HepG2 (cell line): ENCODE data around the gene OST4. TPM values are rescaled to one million over a fixed set of nuclear protein-coding genes. Genes with fewer than 3 reads are reported as not detected.

Source experiments
- AKAP8 ChIP-seq: sonication (generic); formaldehyde crosslinking; IDR thresholded peaks from 2 replicates; pipeline ENCODE4 v1.5.1; 2020; ENCODE audit warnings: mild to moderate bottlenecking, missing genetic modification reagents
- EHMT2 ChIP-seq: fragments of 200-600 bp; sonication (generic); IDR thresholded peaks from 2 replicates; pipeline ENCODE4 v1.7.0; 2017; ENCODE audit warnings: antibody characterized with exemption, low read depth, low read length, borderline replicate concordance
- FOXK1 ChIP-seq: sonication (generic); formaldehyde crosslinking; IDR thresholded peaks from 2 replicates; pipeline ENCODE4 v1.4.0; 2020; ENCODE audit warnings: low read depth, missing genetic modification reagents, borderline replicate concordance
- FOXO1 ChIP-seq: sonication (generic); formaldehyde crosslinking; IDR thresholded peaks from 2 replicates; pipeline ENCODE4 v1.4.0; 2020; ENCODE audit warnings: missing genetic modification reagents
- HDAC6 ChIP-seq: fragments of 200-600 bp; sonication (generic); IDR thresholded peaks from 2 replicates; pipeline ENCODE4 v1.7.0; 2017; ENCODE audit warnings: mild to moderate bottlenecking, antibody characterized with exemption, low read length, low read depth
- HNRNPK ChIP-seq: fragments of 200-400 bp; formaldehyde crosslinking; IDR thresholded peaks from 2 replicates; pipeline ENCODE4 v1.6.1; 2018; ENCODE audit warnings: low read length, low read depth, moderate library complexity, mild to moderate bottlenecking; ENCODE audit not compliant: poor library complexity, severe bottlenecking
- JUNB ChIP-seq: sonication (generic); formaldehyde crosslinking; IDR thresholded peaks from 2 replicates; pipeline ENCODE4 v1.8.0; 2022; ENCODE audit warnings: missing genetic modification reagents, mild to moderate bottlenecking, borderline replicate concordance
- MEF2D ChIP-seq: sonication (generic); formaldehyde crosslinking; IDR thresholded peaks from 2 replicates; pipeline ENCODE4 v1.5.1; 2020; ENCODE audit warnings: mild to moderate bottlenecking, missing genetic modification reagents
- NPAS2 ChIP-seq: sonication (generic); formaldehyde crosslinking; IDR thresholded peaks from 2 replicates; pipeline ENCODE4 v1.8.0; 2022; ENCODE audit warnings: mild to moderate bottlenecking, missing genetic modification reagents, borderline replicate concordance
- PATZ1 ChIP-seq: sonication (generic); formaldehyde crosslinking; IDR thresholded peaks from 2 replicates; pipeline ENCODE4 v1.4.0; 2020; ENCODE audit warnings: missing genetic modification reagents
- POLR2A ChIP-seq, 2 experiments: IDR thresholded peaks; 2 replicates each; pipeline ENCODE4 v1.6.1; 2011; ENCODE audit warnings: low read depth in 2 of 2, low read length in 2 of 2, mild to moderate bottlenecking in 1 of 2, moderate library complexity in 1 of 2; ENCODE audit not compliant: insufficient read depth in 1 of 2
- RBM39 ChIP-seq: fragments of 200-400 bp; formaldehyde crosslinking; IDR thresholded peaks from one replicate; pipeline ENCODE4 v1.6.1; 2018; ENCODE audit warnings: antibody characterized with exemption, mild to moderate bottlenecking, low read depth, low read length; ENCODE audit not compliant: poor library complexity, severe bottlenecking
- SCMH1 ChIP-seq: sonication (generic); formaldehyde crosslinking; IDR thresholded peaks from 2 replicates; pipeline ENCODE4 v1.9.0; 2021; ENCODE audit warnings: missing genetic modification reagents, mild to moderate bottlenecking, borderline replicate concordance
- SP1 ChIP-seq, 2 experiments: fragments of 450-650 bp in 1 of 2; sonication (generic) in 1 of 2; formaldehyde crosslinking in 1 of 2; IDR thresholded peaks; 2 replicates each; pipeline versions ENCODE4 v1.4.0 to v1.6.1; 2016 to 2020; ENCODE audit warnings: missing genetic modification reagents in 1 of 2
- TBL1XR1 ChIP-seq: fragments of 150-350 bp; IDR thresholded peaks from 2 replicates; pipeline ENCODE4 v1.6.1; 2014; ENCODE audit warnings: borderline replicate concordance, low read length; ENCODE audit not compliant: partially characterized antibody
- THAP11 ChIP-seq: IDR thresholded peaks from 2 replicates; pipeline ENCODE4 v1.6.1; 2016; ENCODE audit warnings: missing biosample characterization, missing genetic modification reagents
- ZBTB38 ChIP-seq: sonication (generic); formaldehyde crosslinking; IDR thresholded peaks from 2 replicates; pipeline ENCODE4 v1.5.1; 2020; ENCODE audit warnings: mild to moderate bottlenecking, missing genetic modification reagents
- ZIK1 ChIP-seq: sonication (generic); formaldehyde crosslinking; IDR thresholded peaks from 2 replicates; pipeline ENCODE4 v1.5.0; 2020; ENCODE audit warnings: mild to moderate bottlenecking, low read depth, missing genetic modification reagents, borderline replicate concordance
- ZNF263 ChIP-seq: sonication (generic); formaldehyde crosslinking; IDR thresholded peaks from 2 replicates; pipeline ENCODE4 v1.4.0; 2020; ENCODE audit warnings: missing genetic modification reagents
- polyA plus RNA-seq, 8 experiments: library from polyadenylated mRNA; depleted of rRNA in 3 of 8; stranded (reverse) in 7 of 8; unstranded in 1 of 8; fragments of >200 nt; fragmentation: Illumina TruSeq in 4 of 8; extraction: Trizol in 4 of 8; gene quantifications; 2 replicates each; pipeline versions ENCODE4 v1.2.1 to v1.2.3, GENCODE V29; 2011 to 2016; ENCODE audit warnings: low read depth in 4 of 8, missing spikeins in 1 of 8, mixed read lengths in 1 of 8; ENCODE audit not compliant: insufficient read depth in 1 of 8
- total RNA-seq, 5 experiments: library from RNA; depleted of rRNA; stranded (reverse); fragments of >200 nt; fragmentation: Illumina TruSeq; extraction: Trizol; gene quantifications; 2 replicates each; pipeline ENCODE4 v1.2.3, GENCODE V29; 2016; ENCODE audit warnings: low read depth in 1 of 5
- TF ChIP-seq, protein P1 (sequence below): sonication (generic); formaldehyde crosslinking; IDR thresholded peaks from 2 replicates; pipeline ENCODE4 v1.8.1; 2023; ENCODE audit warnings: mild to moderate bottlenecking, missing genetic modification reagents
- TF ChIP-seq, protein P2 (sequence below): sonication (generic); formaldehyde crosslinking; IDR thresholded peaks from 2 replicates; pipeline ENCODE4 v1.4.0; 2020; ENCODE audit warnings: missing genetic modification reagents, mild to moderate bottlenecking, borderline replicate concordance
- TF ChIP-seq, protein P3 (sequence below): sonication (generic); formaldehyde crosslinking; IDR thresholded peaks from 2 replicates; pipeline ENCODE4 v1.5.0; 2020; ENCODE audit warnings: missing genetic modification reagents, mild to moderate bottlenecking, borderline replicate concordance

The OST4 gene
- total and polyA plus RNA-seq, 2 of the 13 experiments (the other 11 are each of a cell fraction or from before 2014, with no cell fraction given): 498 to 584 TPM

DNA sequence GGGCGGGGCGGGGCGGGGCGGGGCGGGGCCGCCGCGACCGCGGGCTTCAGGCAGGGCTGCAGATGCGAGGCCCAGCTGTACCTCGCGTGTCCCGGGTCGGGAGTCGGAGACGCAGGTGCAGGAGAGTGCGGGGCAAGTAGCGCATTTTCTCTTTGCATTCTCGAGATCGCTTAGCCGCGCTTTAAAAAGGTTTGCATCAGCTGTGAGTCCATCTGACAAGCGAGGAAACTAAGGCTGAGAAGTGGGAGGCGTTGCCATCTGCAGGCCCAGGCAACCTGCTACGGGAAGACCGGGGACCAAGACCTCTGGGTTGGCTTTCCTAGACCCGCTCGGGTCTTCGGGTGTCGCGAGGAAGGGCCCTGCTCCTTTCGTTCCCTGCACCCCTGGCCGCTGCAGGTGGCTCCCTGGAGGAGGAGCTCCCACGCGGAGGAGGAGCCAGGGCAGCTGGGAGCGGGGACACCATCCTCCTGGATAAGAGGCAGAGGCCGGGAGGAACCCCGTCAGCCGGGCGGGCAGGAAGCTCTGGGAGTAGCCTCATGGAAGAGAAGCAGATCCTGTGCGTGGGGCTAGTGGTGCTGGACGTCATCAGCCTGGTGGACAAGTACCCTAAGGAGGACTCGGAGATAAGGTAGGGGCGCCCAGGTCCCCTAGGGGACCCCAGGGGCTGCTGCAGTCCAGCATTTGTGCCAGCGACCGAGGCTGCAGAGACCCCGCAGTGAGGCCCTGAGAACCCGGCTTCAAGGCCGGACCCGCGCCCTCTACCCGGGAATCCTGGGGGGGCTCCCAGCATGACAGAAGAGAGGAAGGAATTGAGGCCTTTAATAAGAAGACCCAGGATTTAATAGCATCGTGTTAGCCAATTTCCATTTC, 15.5 kb upstream of the OST4 start, which contains the start of gene KHK (continued):
- TF ChIP-seq AKAP8 (CRISPR knock-in tag) (0 out of 2 replicates have a peak, but pooled peaks have one; percentile 12), HDAC6 (no peak), FOXO1 (CRISPR knock-in tag) (peak; percentile 42; the same call in 1 of the 2 replicates), EHMT2 (no peak), PATZ1 (CRISPR knock-in tag) (0 out of 2 replicates have a peak, but pooled peaks have one; percentile 17), THAP11 (CRISPR knock-in tag) (peak; percentile 13; the same call in 1 of the 2 replicates), ZNF263 (peak; percentile 94), FOXK1 (no peak), TBL1XR1 (peak; percentile 6), SP1 (IDR thresholded peaks at IDR 0.05) (no peak), SP1 (CRISPR knock-in tag; IDR thresholded peaks at IDR 0.05) (no peak), ZIK1 (CRISPR knock-in tag) (0 out of 2 replicates have a peak, but pooled peaks have one; percentile 10), SCMH1 (CRISPR knock-in tag) (no peak), POLR2A (IDR thresholded peaks at IDR 0.05; ENCODE audit: insufficient read depth in 1 of 2, low read depth in 2 of 2, low read length in 2 of 2) (peak in 1 of 2 experiments; percentile 61; a peak in 1 of 4 replicates), RBM39 (peak; percentile 11), ZBTB38 (CRISPR knock-in tag) (peak; percentile 81; the same call in 1 of the 2 replicates), HNRNPK (no peak), NPAS2 (no peak), JUNB (CRISPR knock-in tag) (no peak), MEF2D (CRISPR knock-in tag) (no peak)
- TF ChIP-seq, protein P1, sequence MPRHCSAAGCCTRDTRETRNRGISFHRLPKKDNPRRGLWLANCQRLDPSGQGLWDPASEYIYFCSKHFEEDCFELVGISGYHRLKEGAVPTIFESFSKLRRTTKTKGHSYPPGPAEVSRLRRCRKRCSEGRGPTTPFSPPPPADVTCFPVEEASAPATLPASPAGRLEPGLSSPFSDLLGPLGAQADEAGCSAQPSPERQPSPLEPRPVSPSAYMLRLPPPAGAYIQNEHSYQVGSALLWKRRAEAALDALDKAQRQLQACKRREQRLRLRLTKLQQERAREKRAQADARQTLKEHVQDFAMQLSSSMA (CRISPR knock-in tag): no peak
- TF ChIP-seq, protein P2, sequence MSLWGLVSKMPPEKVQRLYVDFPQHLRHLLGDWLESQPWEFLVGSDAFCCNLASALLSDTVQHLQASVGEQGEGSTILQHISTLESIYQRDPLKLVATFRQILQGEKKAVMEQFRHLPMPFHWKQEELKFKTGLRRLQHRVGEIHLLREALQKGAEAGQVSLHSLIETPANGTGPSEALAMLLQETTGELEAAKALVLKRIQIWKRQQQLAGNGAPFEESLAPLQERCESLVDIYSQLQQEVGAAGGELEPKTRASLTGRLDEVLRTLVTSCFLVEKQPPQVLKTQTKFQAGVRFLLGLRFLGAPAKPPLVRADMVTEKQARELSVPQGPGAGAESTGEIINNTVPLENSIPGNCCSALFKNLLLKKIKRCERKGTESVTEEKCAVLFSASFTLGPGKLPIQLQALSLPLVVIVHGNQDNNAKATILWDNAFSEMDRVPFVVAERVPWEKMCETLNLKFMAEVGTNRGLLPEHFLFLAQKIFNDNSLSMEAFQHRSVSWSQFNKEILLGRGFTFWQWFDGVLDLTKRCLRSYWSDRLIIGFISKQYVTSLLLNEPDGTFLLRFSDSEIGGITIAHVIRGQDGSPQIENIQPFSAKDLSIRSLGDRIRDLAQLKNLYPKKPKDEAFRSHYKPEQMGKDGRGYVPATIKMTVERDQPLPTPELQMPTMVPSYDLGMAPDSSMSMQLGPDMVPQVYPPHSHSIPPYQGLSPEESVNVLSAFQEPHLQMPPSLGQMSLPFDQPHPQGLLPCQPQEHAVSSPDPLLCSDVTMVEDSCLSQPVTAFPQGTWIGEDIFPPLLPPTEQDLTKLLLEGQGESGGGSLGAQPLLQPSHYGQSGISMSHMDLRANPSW (CRISPR knock-in tag): no peak
- TF ChIP-seq, protein P3, sequence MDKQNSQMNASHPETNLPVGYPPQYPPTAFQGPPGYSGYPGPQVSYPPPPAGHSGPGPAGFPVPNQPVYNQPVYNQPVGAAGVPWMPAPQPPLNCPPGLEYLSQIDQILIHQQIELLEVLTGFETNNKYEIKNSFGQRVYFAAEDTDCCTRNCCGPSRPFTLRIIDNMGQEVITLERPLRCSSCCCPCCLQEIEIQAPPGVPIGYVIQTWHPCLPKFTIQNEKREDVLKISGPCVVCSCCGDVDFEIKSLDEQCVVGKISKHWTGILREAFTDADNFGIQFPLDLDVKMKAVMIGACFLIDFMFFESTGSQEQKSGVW (CRISPR knock-in tag): no peak
